ES-I3 (cell line): ENCODE results near the gene LST1.
"Not testable (repeated sequence)": the region's sequence is repeated elsewhere in the genome, so short reads cannot be mapped to it uniquely, and the experiment has no call there.

Source experiments
- H3K36me3 ChIP-seq: 2 replicates; pipeline ENCODE4 v1.6.1; 2013; ENCODE audit warnings: mild to moderate bottlenecking, low read length, control low read depth, moderate library complexity; ENCODE audit not compliant: insufficient read depth
- H3K4me1 ChIP-seq: 2 replicates; pipeline ENCODE4 v1.6.1; 2013; ENCODE audit warnings: mild to moderate bottlenecking, control low read depth, low read length; ENCODE audit not compliant: insufficient read depth
- H3K9ac ChIP-seq: 2 replicates; pipeline ENCODE4 v1.6.1; 2013; ENCODE audit warnings: low read depth, mild to moderate bottlenecking, low read length, moderate library complexity
- H3K9me3 ChIP-seq: 2 replicates; pipeline ENCODE4 v1.6.1; 2013; ENCODE audit warnings: mild to moderate bottlenecking, low read length, moderate library complexity; ENCODE audit not compliant: control insufficient read depth, insufficient read depth

Gene LST1

DNA sequence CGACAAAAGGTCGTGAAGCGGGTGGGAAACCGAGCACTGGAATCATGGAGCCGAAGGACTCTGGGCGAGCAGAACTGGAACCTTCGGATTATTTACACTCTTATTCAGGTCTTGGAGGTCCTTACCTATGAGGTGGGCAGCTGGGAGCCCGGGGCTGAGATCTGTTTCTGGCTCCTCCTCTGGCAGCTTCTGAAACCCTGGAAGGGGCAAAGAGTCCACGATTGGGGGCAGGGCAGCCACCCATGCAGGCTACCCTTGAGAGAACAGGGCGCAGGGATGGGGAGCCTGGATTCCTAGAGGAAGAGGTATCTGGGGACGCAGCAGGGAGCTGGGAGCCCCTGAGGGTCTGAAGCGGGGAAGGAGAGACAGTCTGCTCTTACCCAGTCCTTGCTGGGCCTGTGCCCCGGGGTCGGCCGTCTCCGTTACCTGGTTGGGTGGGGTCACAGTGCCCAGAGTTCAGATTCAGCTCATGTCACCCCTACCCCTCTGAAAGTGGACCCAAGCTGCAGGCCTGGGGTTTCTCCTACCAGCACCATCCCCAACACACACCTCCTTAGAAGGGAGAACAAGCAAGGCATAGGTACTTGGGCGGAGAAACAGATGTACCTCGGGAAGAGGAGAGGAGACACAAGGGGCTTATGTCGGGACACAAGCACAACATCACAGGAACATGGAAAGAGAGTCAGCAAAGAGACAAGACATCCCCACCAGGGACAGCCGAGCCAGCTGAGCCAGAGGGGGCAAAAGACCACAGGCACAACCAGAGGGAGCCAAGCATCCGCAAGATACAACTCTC, 4.4 kb upstream of the LST1 start:
- Histone ChIP-seq H3K36me3 (no peaks in the 10 kb centered on the region), H3K9ac (peak overlapping the region; percentile 71), H3K4me1 (peaks cover 28% of the 10 kb centered on the region), H3K9me3 (no peaks in the 10 kb centered on the region)

DNA sequence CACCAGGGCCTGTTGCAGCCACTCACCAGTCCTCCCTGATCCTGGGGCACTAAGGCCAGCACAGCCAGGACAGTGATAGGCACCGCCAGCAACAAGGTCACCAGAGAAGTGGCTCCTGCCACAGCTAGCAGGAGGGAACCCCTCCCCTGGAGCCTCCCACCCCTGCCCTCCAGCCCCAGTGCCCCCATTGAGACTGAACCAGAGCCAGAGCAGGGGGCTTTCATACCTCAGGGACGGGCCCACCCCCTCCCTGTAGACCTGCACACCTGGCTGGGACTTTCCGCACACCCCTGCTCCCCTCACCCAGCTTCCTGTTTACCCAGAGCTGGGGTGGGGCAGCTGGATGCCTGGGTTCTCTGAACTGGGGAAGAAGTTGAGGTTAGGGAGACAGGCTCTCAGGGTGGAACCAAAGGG, 3.8 kb upstream of the LST1 start, which contains the start of gene LTB:
TSS of gene LTB (minus strand) at position 195 of the 414 bp plus-strand sequence. CDS start at position 188, 7 bp downstream.
- no peaks in the 10 kb centered on the region for H3K36me3 ChIP-seq
- H3K9ac ChIP-seq: peak within 1 kb of the TSS; percentile 71
- peaks cover 28% of the 10 kb centered on the region for H3K4me1 ChIP-seq
- H3K9me3 ChIP-seq: no peaks in the 10 kb centered on the region

DNA sequence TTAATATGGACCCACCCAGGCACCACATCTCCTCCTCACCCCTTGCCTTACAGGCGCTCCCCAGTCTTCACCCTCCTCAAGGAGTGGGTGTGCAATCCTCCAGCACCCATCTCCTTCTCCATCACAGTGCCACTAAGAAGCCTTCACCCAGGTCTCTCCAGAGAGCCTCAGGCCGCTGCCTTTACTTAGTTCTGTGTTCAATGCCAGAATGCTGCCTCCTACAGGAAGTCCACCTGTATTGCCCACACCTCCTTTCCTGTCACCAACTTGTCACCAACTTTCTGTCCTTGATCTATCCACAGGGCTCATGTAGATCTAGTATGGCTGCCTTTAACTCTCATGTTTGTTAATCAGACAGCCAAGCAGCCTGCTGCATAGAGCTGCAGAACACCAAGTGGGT, 586 bp upstream of the LST1 start:
- H3K4me1 ChIP-seq: peaks cover 15% of the 10 kb centered on the region; the same call in 1 of the 2 replicates
- H3K9ac ChIP-seq: no peak overlapping the region
- H3K9me3 ChIP-seq: no peaks in the 10 kb centered on the region
- no peaks in the 10 kb centered on the region for H3K36me3 ChIP-seq

- no peaks in the 10 kb centered on the region for H3K36me3 ChIP-seq
- no peak overlapping the region for H3K9ac ChIP-seq
- no peaks in the 10 kb centered on the region for H3K9me3 ChIP-seq
- peaks cover 15% of the 10 kb centered on the region; the same call in 1 of the 2 replicates for H3K4me1 ChIP-seq
These were observed 663 bp downstream of the LST1 start for GRCh38 chr6:31586599-31587281.

GRCh38 chr6:31587791-31588777, 2.0 kb downstream of the LST1 start:
- no peak overlapping the region for H3K9ac ChIP-seq
- no peaks in the 10 kb centered on the region for H3K36me3 ChIP-seq
- H3K9me3 ChIP-seq: no peaks in the 10 kb centered on the region
- peaks cover 6% of the 10 kb centered on the region; the same call in 1 of the 2 replicates for H3K4me1 ChIP-seq

- Histone ChIP-seq H3K9ac (no peak overlapping the region), H3K4me1 (peaks cover 6% of the 10 kb centered on the region; the same call in 1 of the 2 replicates), H3K36me3 (no peaks in the 10 kb centered on the region), H3K9me3 (no peaks in the 10 kb centered on the region)
These were observed 3.0 kb downstream of the LST1 start for GRCh38 chr6:31588871-31589650.

GRCh38 chr6:31590691-31591090, 4.6 kb downstream of the LST1 start:
- not testable (repeated sequence) for H3K4me1 ChIP-seq, H3K36me3 ChIP-seq, H3K9me3 ChIP-seq, H3K9ac ChIP-seq

DNA sequence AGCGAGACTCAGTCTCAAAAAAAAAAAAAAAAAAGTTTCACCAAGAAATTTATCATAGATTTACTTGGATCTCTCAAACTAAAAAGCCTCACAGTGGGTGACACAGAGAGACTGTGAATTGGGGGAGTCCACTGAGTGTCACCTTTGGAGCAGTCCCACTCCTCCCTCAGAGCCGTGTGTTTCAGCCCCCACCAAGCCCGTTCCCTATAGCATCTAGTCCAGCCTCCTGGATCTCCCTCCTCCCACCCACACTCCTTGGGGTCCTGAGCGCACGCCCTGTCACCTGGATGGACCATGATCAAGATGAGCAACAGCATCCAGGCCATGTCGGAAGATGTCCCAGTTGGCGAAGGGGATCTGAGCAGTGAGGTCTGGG, 6.3 kb downstream of the LST1 start:
- no peaks in the 10 kb centered on the region for H3K9me3 ChIP-seq
- no peak overlapping the region for H3K9ac ChIP-seq
- peaks cover 6% of the 10 kb centered on the region; the same call in 1 of the 2 replicates for H3K4me1 ChIP-seq
- H3K36me3 ChIP-seq: no peaks in the 10 kb centered on the region

- Histone ChIP-seq H3K4me1 (peaks cover 4% of the 10 kb centered on the region), H3K9me3 (no peaks in the 10 kb centered on the region), H3K36me3 (no peaks in the 10 kb centered on the region), H3K9ac (no peak overlapping the region)
These were observed 10.9 kb downstream of the LST1 start for GRCh38 chr6:31597006-31597405.

DNA sequence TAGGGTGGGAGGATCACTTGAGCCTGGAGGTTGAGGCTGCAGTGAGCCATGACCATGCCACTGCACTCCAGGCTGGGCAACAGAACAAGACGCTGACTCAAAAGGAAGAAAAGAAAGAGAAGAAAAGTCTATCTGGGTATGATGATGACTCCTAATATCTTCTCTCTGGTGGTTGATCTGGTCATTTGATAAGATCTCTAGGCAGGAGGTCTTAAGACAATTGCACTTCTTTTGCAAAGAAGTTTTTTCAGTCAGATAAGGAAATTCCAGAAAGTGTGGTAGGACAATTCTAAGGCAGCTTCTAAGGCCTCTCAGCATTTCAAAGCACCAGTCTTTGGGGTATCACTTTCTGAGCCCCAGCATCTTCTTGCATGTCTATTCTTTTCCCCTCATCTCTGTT, 21.2 kb downstream of the LST1 start:
- Histone ChIP-seq H3K9me3 (no peaks in the 10 kb centered on the region), H3K36me3 (no peaks in the 10 kb centered on the region), H3K9ac (no peak overlapping the region), H3K4me1 (0 out of 2 replicates have a peak, but pooled peaks cover 3% of the 10 kb centered on the region)

DNA sequence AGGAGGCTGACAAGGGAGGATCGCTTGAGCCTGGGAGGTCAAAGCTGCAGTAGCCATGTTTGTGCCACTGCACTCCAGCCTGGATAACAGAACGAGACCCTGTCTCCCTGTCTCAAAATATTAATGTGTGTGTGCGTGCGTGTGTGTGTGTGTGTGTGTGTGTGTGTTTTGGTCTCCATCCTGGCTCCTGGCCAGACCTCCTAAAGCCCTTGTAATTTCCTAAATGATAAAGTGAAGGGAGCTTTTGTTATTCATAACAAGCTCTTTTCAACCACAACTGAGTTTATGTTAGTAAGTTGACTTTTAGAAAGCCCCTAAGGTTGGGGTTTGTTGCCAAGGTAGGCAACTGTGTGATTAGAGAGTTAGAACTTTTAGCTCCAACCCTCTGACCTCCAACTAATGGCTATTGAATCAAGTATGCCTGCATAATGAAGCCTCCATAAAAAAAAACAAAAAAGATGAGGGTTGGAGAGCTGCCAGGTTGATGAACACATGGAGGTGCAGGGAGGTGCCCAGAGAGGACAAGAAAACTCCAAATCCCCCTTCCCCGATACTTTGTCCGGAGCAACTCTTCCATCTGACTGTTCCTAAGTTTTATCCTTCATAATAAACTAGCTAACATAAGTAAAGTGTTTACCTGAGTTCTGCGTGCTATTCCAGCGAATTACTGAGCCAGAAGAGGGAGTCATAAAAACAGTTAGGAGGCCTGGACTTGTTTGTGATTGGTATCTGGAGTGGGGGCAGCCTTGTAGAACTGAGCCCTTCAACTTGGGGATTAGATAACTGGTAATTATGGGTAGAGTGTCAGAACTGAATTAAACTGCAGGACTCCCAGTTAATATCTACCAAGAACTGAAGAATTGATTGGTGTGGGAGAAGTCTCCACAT, 23.7 kb downstream of the LST1 start:
- Histone ChIP-seq H3K4me1 (peaks cover 10% of the 10 kb centered on the region; the same call in 1 of the 2 replicates), H3K36me3 (no peaks in the 10 kb centered on the region), H3K9me3 (no peaks in the 10 kb centered on the region), H3K9ac (no peak overlapping the region)

DNA sequence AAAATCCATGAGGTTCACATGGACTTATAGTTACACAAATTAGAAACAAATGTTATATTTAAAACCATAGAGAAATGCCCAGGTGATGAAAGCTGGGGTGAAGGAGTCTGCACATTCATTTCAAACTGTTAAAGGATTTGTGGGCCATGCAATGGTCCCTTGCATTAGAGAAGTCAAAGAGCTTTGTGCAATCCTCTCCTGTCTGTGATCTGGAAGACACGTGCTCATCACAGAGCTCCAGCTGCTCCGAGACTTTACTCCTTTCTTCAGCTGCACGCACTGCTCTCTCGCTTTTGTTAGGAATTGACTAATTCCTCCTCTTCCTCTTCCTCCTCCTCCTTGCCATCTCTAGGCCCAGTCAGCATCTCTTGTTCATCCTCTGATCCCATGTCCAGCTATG, 24.9 kb downstream of the LST1 start:
- no peaks in the 10 kb centered on the region for H3K9me3 ChIP-seq
- peaks cover 22% of the 10 kb centered on the region; the same call in 1 of the 2 replicates for H3K4me1 ChIP-seq

More for the DNA sequence above, 24.9 kb downstream of the LST1 start:
- Histone ChIP-seq H3K36me3 (no peaks in the 10 kb centered on the region), H3K9ac (no peak overlapping the region)
